ENCODE data around the gene SEC31A.
"Not testable (repeated sequence)": the region's sequence is repeated elsewhere in the genome, so short reads cannot be mapped to it uniquely, and the experiment has no call there.

SEC31A gene, protein sequence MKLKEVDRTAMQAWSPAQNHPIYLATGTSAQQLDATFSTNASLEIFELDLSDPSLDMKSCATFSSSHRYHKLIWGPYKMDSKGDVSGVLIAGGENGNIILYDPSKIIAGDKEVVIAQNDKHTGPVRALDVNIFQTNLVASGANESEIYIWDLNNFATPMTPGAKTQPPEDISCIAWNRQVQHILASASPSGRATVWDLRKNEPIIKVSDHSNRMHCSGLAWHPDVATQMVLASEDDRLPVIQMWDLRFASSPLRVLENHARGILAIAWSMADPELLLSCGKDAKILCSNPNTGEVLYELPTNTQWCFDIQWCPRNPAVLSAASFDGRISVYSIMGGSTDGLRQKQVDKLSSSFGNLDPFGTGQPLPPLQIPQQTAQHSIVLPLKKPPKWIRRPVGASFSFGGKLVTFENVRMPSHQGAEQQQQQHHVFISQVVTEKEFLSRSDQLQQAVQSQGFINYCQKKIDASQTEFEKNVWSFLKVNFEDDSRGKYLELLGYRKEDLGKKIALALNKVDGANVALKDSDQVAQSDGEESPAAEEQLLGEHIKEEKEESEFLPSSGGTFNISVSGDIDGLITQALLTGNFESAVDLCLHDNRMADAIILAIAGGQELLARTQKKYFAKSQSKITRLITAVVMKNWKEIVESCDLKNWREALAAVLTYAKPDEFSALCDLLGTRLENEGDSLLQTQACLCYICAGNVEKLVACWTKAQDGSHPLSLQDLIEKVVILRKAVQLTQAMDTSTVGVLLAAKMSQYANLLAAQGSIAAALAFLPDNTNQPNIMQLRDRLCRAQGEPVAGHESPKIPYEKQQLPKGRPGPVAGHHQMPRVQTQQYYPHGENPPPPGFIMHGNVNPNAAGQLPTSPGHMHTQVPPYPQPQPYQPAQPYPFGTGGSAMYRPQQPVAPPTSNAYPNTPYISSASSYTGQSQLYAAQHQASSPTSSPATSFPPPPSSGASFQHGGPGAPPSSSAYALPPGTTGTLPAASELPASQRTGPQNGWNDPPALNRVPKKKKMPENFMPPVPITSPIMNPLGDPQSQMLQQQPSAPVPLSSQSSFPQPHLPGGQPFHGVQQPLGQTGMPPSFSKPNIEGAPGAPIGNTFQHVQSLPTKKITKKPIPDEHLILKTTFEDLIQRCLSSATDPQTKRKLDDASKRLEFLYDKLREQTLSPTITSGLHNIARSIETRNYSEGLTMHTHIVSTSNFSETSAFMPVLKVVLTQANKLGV

DNA sequence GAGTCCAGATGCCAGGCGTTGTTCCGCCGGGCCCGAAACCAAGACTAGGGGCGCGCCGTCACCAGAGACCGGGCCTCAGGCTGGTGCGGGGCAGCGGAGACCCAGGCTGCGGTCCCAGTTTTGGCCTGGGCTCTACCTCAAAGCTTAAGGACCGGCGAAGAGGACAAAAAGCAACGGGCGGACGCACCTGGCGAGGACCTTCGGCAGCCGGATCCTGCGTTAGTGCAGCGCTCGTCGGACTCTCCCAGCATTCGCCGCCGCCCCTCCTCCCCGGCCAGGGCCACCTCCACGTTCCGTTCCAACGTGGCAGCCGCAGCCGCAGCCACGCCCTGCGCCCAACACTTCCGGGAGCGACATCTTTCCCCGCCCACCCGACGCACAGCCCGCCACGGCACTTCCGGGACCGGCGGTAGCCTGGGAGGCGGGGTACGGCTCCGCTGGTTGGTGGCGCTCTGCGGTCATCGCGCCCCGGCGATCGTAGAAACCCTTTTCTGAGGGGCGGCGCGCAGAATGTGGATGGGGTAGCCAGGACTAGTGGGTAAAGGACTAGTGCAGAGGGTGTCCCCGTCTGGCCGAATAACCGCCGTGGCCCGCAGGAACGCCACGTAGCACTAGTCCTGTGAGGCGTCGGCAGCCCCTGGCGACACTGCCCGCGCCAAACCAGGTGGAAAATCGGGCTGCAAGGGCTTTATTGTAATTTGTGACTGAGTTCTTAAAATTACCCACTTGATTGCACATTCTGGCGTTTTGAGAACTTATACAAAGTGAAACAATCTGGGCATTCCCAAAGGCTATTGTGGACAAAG, at the start of gene SEC31A:
SEC31A (minus strand) TSS at position 253 of the 806 bp plus-strand sequence. CDS start 9,217 bp downstream, outside the sequence.
- DNase-seq (ENCODE audit: low spot score): peak; percentile 90

DNA sequence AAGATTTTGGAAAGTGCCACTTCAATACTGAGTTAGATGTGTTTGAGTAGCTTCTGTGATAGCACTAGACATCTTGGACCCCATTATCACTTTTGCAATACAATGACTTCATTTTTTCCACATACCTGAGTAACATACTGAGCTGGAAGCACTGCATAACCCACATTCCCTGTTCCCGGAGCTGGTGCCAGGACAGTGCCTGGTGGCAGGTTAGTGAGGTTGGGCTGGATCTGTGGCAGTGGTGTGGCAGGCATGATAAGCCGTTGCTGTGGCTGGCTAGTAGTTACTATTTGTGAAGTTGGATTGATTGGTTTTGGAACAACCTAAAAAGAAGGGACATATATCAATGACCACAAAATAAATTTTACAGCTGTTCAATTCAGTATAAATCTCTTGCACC, 48.5 kb upstream of the SEC31A start:
- DNase-seq (ENCODE audit: low spot score): no peak

DNA sequence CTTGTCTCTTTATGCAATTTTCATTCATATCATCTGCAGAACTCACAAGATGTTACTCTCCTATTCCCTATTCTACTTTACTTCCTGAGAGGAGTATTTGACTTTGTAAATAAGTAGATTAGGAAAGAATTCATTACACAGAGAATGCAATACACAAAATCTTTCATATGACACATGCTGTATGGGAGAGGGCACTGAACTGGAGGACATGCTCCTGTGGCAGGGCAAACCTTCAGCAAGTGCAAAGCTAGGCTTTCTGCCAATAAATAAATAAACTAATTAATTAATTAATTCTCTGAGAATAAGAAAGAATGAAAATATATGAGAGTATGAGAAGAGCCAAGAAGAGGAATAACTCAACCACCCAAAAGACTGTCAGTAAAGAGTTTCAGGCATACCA, 43.5 kb upstream of the SEC31A start:
- no peak for DNase-seq (ENCODE audit: low spot score)

DNA sequence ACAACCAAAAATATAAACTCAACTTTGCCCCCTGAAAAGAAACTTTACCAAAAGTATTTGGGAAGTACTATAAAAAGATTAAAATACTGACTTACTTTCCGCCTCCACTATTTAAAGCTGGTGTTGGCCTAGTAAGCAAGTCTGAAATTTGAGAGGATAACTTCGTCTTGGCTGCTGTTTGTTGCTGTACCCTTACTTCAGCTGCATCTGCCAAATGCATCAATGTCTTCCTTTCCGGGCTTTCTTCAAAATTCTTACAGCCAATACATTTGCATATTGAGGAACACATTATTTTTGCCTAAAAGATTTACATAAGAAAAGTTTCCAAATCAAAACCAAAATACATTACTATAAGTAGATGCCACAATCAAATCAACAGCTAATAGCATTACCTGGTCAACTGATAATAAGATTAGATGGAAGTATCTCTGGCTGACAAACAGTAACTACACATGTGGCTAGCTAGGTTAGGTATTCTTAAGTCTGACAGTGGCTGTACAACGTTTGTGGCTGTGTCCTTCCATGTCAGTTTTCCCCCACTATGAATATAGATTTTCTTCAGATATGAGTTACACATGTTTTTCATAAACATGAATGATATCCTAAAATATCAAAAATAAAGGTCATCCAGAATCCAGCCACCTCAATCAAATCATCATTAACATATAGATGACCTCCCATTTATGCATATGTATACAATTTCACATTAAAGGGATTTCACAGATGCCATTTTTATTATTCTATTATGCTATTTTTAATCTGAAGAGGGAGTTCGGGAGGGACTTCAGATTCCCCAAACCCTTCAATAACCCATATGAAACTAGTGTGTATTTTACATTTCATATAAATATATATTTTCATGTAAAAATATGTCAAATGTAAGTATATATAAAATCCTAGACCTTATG, 40.1 kb upstream of the SEC31A start:
- DNase-seq (ENCODE audit: low spot score): no peak

DNA sequence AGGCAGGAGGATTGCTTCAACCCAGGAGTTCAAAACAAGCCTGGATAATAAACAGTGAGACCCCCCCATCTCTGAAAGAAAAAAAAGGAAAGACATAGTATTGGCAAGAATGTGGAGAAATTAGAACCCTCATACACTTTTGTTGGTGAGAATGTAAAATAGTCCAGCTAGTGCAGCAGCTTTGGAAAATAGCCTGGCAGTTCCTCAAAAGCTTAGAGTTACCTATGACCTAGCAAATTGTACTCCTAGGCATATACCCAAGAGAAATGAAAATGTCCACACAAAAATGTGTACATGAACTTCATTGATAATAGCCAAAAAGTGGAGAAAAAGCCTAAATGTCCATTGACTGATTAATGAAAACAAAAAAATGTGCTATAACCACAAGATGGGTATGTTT, 30.8 kb upstream of the SEC31A start:
- DNase-seq (ENCODE audit: low spot score): no peak

DNA sequence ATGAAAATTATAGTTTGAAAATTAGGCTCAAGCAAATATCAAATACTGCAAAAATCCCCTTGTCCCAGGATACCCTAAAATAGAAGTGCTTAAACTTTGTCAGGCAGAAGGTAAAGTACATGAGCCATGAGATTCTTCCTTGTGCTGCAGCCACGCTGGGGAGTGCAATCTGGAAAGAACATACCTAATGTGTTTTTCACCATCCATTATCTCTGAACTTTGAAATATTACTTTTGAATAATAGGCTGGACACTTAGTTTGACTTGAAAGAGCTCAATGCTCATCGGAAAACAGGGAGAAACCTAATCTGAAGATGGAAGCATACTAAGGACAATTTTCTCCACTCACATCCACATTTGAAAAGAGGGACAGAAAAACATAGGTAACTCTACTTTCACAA, 28.4 kb upstream of the SEC31A start:
- DNase-seq (ENCODE audit: low spot score): no peak

DNA sequence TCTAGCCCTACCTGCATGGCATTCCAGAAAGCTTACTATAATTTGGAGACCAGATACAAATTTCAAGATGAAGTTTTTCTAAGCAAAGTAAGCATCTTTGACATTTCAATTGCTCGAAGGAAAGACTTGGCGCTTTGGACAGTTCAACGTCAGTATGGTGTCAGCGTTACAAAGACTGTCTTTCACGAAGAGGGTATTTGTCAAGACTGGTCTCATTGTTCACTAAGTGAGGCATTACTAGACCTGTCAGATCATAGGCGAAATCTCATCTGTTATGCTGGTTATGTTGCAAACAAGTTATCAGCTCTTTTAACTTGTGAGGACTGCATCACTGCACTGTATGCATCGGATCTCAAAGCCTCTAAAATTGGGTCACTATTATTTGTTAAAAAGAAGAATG, 27.1 kb upstream of the SEC31A start:
- DNase-seq (ENCODE audit: low spot score): peak; percentile 86

DNA sequence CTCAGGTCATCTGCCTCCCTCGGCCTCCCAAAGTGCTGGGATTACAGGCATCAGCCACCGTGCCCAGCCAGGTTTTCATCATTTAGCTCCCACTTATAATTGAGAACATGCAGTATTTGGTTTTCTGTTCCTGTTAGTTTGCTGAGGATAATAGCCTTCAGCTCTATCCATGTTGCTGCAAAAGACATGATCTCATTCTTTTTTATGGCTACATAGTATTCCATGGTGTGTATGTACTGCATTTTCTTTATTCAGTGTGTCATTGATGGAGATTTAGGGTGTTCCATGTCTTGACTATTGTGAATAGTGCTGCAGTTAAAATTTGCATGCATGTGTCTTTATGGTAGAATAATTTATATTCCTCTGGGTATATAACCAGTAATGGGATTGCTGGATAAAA, 23.0 kb upstream of the SEC31A start:
- not testable (repeated sequence) for DNase-seq (ENCODE audit: low spot score)

DNA sequence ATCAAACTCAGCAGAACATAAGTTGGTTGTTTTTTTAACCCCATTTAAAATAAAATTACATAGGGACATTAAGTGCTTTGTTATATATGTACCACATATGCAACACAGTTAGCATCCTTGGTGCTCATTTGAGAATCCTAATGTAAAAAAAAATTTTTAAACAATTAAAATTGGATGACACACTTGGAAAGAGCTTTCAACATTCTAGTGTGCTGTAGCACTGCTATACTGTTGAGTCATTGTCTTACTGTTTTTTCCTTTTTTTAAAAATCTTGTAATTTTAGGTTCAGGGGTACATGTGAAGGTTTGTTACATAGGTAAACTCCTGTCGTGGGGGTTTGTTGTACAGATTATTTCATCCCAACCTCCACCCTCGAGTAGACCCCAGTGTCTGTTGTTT, 22.4 kb upstream of the SEC31A start:
- no peak for DNase-seq (ENCODE audit: low spot score)

DNA sequence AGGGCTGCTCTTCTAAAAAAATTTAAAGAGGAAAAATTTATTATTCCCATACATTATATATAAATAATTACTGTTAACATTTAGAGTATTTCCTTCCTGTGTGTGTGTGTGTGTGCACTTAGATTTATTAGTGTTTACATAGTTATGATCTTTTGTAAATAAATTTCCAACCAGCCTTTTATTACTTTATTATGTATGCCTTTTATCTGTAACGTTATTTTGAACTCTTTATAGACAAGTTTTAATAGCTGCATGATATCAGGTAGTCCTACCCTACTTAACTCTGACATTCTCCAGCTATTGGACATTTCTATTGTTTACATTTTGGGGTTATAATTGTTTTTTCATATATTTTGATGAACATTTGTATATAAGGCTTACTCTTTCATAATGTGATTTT, 18.4 kb upstream of the SEC31A start:
- no peak for DNase-seq (ENCODE audit: low spot score)

DNA sequence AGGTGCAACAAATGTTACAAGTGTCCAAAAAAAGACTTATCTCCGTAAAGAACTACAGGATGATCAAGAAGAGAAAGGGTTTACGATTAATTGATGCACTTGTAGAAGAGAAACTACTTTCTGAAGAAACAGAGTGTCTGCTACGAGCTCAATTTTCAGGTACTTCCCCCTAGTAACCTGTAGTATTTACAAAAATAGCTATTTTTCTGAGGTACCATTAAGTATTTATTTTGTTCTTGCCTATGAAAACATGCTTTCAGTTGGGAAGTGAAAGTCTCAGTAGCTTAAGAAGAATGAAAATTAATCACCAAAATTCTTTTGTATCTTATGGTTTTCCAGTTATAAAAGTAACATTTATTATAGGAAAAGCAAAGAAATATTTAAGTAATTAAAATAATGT, 15.5 kb upstream of the SEC31A start:
- no peak for DNase-seq (ENCODE audit: low spot score)

DNA sequence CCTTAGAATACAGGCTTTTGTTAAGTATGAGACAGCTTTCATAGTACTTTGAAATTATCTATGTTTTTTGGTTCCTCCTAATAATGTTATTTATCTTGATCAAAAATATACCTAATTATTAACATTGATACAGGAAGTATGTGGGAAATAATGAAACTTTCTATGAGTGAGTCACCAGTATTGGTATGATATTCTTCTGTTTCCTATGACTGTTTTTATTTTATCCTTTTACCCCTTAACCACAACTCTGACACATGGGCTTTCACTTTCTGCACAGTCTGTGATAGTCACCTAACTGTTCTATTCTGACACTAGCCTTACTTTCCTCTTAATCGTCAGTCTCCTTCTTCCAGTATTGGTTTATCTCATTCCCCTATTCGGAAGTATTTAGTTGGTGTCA, 14.3 kb upstream of the SEC31A start:
- peak; percentile 37 for DNase-seq (ENCODE audit: low spot score)

DNA sequence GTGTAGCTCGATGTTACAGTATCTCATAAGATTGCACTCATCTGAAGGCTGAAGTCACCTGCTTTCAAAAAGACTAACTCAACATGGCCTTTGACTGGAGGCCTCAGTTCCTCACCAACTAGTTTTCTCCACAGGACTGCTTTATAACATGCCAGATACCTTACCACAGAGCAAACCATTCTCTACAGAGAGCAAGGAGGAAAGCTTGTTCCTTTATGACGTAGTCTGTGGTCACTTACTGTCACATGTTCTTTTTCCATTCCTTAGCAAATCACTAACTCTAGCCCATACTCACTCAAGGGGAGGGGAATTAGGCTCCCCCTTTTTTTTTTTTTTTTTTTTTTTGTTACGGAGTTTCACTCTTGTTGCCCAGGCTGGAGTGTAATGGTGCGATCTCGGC, 12.8 kb upstream of the SEC31A start:
- DNase-seq (ENCODE audit: low spot score): no peak

DNA sequence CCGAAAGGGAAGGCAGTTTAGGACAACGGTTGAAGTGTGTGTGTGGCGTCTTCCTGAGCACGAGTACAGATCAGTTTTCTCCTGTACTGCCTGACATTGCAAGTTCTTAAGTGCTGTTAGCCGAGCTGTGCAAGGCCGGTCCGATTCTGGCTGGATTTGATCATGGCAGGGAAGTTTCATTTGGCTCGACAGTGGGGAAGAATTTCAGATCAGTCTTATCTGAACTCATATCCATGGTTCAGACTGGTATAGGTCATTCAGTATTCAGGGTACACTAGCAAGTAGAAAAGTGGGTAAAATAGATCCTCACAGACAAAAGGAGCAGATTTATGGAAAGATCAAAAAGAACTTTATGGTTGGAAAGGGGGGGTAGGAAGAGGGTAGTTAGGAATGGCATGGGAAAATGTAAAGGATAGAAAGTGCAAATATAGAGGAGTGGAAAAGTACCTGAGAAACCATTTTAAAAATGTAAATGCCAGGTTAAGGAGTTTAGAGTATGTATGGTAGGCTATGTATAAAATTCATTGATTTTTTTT, 10.3 kb upstream of the SEC31A start:
- DNase-seq (ENCODE audit: low spot score): no peak

DNA sequence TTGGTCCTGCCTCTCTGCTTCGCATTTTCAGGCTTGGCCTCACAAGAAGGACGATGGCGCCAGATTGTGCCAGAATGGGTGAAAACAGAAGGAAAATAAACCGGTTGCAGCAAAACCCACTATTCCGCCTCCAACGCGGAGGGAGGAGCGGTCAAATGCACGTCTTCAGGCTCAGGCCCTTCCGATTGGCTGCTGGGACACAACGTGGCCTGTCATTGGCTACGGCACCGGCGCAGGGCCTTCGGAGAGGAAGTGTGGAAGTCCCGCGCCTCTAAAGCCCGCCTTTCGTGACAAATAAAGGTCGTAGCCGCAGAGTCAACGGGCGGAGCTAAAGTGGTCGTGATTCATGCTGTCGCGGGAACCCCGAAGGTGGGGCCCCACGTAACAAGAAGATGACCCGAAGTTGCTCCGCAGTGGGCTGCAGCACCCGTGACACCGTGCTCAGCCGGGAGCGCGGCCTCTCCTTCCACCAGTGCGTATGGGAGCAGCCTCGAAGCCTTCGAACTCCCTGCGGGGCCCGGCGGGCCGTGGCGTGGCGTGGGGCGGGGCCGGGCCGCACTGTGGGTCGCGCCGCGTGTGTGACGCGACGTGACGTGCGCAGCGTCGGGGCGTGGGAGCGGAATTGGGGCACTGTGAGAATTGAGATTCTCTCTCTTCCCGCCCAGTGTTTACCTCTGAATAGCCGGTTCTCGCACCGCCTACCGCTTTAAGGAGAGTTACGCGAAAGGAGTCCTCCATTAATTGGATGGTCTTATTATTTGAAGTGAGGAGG, 9.6 kb upstream of the SEC31A start, which contains the start of gene THAP9:
THAP9 (plus strand) TSS at position 325 of the 772 bp plus-strand sequence; CDS start at position 393, 68 bp downstream.
- peak; percentile 97 for DNase-seq (ENCODE audit: low spot score)

DNA sequence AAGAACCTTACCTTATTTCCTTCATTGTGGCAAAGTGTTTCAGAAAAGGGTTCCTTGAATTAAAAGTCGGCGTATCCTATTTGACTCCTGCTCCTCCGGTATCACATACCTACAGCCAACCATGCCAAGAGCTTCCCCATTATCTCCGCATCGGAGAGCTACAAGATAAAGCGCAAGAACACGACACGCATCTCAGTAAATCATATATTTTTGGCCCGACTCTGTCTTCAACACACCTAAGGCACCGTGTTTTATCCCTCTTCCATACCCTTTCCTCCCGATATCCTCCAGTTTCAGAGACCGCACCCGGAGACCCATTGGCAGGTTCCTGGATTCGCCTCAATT, 9.1 kb upstream of the SEC31A start:
- no peak for DNase-seq (ENCODE audit: low spot score)

DNA sequence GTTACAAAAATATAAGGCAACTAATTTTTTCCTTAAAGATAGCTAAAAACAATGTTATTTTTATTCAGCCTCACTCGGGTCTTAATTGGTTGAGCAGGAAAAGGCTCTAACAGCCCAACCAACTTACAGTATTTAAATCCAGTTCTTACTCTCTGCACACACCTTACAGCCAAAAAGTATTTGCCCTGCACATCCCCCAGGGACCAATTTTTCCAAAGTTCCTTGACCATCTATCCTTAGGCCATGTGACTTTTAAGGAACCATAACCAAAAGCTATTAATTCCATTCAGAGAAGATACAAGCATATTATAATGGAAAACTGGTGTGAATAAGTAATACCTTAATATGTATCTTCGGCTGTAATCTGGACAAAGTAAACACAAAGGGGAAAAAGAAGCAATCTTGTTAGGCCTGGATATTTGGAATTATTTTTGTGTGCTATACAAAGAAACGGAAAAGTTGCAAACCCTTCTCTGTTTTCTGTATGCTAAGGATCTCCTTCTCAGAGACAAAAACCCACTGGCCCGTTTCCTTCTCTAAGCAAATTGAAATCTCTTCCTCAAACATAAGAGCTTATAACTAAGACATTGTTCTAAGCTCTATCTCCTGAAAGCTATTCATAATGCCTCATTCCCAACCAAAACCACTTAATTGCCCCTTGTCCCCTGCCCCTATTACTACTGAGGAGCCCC, 8.6 kb upstream of the SEC31A start:
- no peak for DNase-seq (ENCODE audit: low spot score)

DNA sequence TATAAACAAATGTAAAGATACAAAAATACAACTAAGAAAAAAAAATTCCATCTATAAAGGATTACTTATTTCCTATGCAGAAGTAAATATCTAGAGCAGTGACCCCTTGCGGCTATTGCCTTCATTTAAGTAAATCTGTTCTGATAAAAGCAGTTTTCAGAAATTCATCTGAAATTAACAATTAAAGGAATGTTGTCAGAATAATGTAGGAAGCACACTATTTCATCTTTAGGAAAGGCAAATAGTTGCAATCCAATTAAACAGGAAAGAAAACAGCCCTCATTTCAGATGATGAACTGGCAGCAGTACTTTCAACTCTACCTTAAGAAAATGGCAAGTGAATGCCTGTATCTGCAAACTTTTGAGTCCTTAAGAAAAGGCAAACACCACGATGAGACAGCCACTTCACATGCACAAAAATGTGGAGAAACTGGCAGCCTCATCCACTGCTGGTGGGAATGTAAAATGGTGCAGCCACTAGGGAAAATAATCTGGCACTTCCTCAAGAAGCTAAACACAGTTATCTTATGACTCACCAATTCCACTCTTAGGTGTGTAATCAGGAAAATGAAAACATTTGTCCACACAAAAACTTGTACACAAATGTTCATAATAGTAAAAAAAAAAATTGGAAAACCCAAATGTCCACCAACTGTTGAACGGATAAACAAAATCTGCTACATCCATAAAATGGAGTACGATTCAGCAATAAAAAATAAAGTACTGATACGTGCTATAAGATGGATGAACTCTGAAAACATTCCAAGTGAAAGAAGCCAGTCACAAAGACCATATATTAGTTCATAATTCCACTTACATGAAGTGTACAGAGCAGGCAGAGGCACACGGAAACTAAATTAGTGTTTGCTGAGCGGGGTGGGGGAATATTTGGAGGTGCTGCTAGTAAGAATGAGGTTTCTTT, 7.6 kb upstream of the SEC31A start:
- no peak for DNase-seq (ENCODE audit: low spot score)
